SK-N-SH treated with all-trans-retinoic acid at 6 μM for 48 hours (cell line): ENCODE results near the gene GSAP.

Source experiments
- ATAC-seq: fragments of 200-7000 bp; cut with Tn5 transposase; 3 replicates; pipeline ENCODE4 v1.9.1; 2020; ENCODE audit warnings: mild to moderate bottlenecking, moderate library complexity
- ARNTL ChIP-seq: fragments of 450-650 bp; formaldehyde crosslinking; IDR thresholded peaks from 2 replicates; pipeline ENCODE4 v1.5.0; 2020; ENCODE audit warnings: low read depth, mild to moderate bottlenecking, moderate library complexity, borderline replicate concordance
- BACH2 ChIP-seq: fragments of 250-450 bp; sonication (Bioruptor Pico); IDR thresholded peaks from 2 replicates; pipeline ENCODE4 v1.9.0; 2021; ENCODE audit warnings: mild to moderate bottlenecking, borderline replicate concordance
- CREB5 ChIP-seq: fragments of 250-450 bp; sonication (Bioruptor Pico); IDR thresholded peaks from 2 replicates; pipeline ENCODE4 v1.5.1; 2020; ENCODE audit warnings: low read depth, mild to moderate bottlenecking, moderate library complexity
- CSDC2 ChIP-seq: fragments of 250-450 bp; sonication (Bioruptor Pico); IDR thresholded peaks from 2 replicates; pipeline ENCODE4 v1.5.0; 2020; ENCODE audit warnings: mild to moderate bottlenecking, moderate library complexity
- CSRNP3 ChIP-seq: fragments of 250-450 bp; sonication (Bioruptor Pico); IDR thresholded peaks from 2 replicates; pipeline ENCODE4 v1.5.1; 2021; ENCODE audit warnings: mild to moderate bottlenecking, moderate library complexity
- ESRRG ChIP-seq: fragments of 250-450 bp; sonication (Bioruptor Pico); IDR thresholded peaks from 2 replicates; pipeline ENCODE4 v1.6.1; 2021; ENCODE audit warnings: mild to moderate bottlenecking
- GLIS3 ChIP-seq: fragments of 250-450 bp; sonication (Bioruptor Pico); IDR thresholded peaks from 2 replicates; pipeline ENCODE4 v1.5.0; 2020; ENCODE audit warnings: mild to moderate bottlenecking, moderate library complexity
- ISL1 ChIP-seq: fragments of 250-450 bp; sonication (Bioruptor Pico); IDR thresholded peaks from 2 replicates; pipeline ENCODE4 v2.1.2; 2022; ENCODE audit warnings: mild to moderate bottlenecking, moderate library complexity
- OSR1 ChIP-seq: fragments of 250-450 bp; sonication (Bioruptor Pico); IDR thresholded peaks from 2 replicates; pipeline ENCODE4 v1.8.0; 2022; ENCODE audit warnings: moderate library complexity, mild to moderate bottlenecking, inconsistent platforms
- RARB ChIP-seq: fragments of 250-450 bp; sonication (Bioruptor Pico); IDR thresholded peaks from 2 replicates; pipeline ENCODE4 v1.8.0; 2021; ENCODE audit warnings: mild to moderate bottlenecking, moderate library complexity
- TCF4 ChIP-seq: fragments of 250-450 bp; sonication (Bioruptor Pico); IDR thresholded peaks from 2 replicates; pipeline ENCODE4 v1.8.0; 2021; ENCODE audit warnings: mild to moderate bottlenecking, moderate library complexity, borderline replicate concordance
- TOX ChIP-seq: fragments of 250-450 bp; sonication (Bioruptor Pico); IDR thresholded peaks from 2 replicates; pipeline ENCODE4 v1.8.0; 2021; ENCODE audit warnings: mild to moderate bottlenecking, moderate library complexity, borderline replicate concordance
- TSHZ2 ChIP-seq: fragments of 250-450 bp; sonication (Bioruptor Pico); IDR thresholded peaks from 2 replicates; pipeline ENCODE4 v1.5.0; 2020; ENCODE audit warnings: mild to moderate bottlenecking, moderate library complexity
- ZC3H10 ChIP-seq: fragments of 250-450 bp; sonication (Bioruptor Pico); IDR thresholded peaks from 2 replicates; pipeline ENCODE4 v1.5.1; 2021; ENCODE audit warnings: mild to moderate bottlenecking, moderate library complexity
- ZFP30 ChIP-seq: fragments of 450-650 bp; formaldehyde crosslinking; IDR thresholded peaks from 2 replicates; pipeline ENCODE4 v1.5.0; 2022; ENCODE audit warnings: mild to moderate bottlenecking, moderate library complexity
- ZNF565 ChIP-seq: fragments of 450-650 bp; formaldehyde crosslinking; conservative IDR thresholded peaks from 2 replicates; pipeline ENCODE4 v1.5.0; 2020; ENCODE audit warnings: low read depth, mild to moderate bottlenecking, moderate library complexity
- ZNF70 ChIP-seq: fragments of 450-650 bp; formaldehyde crosslinking; IDR thresholded peaks from 2 replicates; pipeline ENCODE4 v1.5.0; 2020; ENCODE audit warnings: mild to moderate bottlenecking, moderate library complexity
- TF ChIP-seq, protein P1 (sequence below): fragments of 250-450 bp; sonication (Bioruptor Pico); IDR thresholded peaks from 2 replicates; pipeline ENCODE4 v1.8.0; 2021; ENCODE audit warnings: low read depth, mild to moderate bottlenecking, moderate library complexity, borderline replicate concordance
- TF ChIP-seq, protein P2 (sequence below): fragments of 250-450 bp; sonication (Bioruptor Pico); IDR thresholded peaks from 2 replicates; pipeline ENCODE4 v1.8.0; 2020; ENCODE audit warnings: mild to moderate bottlenecking, moderate library complexity, borderline replicate concordance

Gene GSAP

DNA sequence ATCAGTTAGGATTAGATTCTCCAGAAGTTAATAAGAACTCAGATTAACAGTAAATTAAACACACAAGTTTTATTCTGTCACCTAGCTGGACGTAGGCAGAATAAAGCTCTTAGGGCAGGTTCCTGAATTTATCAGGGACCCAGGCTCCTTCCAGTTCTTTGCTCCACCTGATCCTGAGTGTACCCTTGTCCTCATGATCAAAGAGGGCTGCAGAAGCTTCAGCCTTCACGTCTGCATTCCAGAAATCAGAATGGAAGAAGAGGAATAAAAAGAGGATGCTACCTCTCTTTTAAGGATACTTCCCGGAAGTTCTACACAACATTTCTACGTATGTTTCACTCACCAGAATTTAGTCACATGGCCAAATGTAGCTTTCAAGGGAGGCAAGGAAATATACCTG, 1.7 kb upstream of the GSAP start:
- no peak for ATAC-seq
- TF ChIP-seq ZNF70 (CRISPR knock-in tag) (no peak), ARNTL (CRISPR knock-in tag) (no peak), GLIS3 (no peak), OSR1 (CRISPR knock-in tag) (no peak), ESRRG (CRISPR knock-in tag) (no peak), BACH2 (CRISPR knock-in tag) (no peak)

DNA sequence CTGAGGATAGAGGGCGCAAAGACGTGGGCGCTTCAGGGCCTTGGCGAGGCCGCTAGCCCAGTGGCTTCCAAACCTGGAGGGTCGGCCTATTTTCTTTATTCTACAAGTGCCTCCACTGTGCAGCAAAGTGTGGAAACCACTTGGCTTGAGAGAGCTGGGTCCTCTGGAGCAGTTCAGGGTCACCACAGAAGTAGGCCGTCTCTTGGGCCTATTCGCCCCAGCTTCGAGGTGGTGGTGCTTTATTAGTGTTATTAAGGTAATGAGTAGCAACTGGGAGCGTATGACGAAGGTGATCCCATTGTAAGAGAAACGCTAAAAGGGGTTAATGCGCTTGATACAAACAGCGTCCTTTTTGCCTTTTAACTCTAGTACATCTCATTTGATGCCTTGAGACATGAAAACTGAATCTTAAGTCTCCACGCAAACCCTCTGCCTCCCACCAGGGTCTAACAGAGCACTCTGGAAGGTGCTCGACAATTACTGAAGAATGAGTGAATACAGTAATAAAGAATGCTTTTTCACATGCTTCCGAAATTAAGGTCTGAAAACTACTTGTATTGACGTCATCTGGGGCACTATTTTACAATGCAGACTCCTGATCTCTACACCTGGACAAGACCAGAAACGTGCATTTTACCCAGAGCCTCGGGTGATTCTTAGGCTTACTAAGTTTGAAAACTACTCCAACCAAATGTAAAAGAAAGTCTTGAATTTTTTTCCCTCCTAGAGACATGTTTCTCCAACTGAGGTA, 647 bp upstream of the GSAP start:
- ATAC-seq, result no peak
- TF ChIP-seq TCF4 (no peak), ZFP30 (no peak), CSDC2 (CRISPR knock-in tag) (0 out of 2 replicates have a peak, but pooled peaks have one; percentile 78), CREB5 (CRISPR knock-in tag) (no peak), ZC3H10 (CRISPR knock-in tag) (no peak), ARNTL (CRISPR knock-in tag) (no peak), OSR1 (CRISPR knock-in tag) (no peak)

DNA sequence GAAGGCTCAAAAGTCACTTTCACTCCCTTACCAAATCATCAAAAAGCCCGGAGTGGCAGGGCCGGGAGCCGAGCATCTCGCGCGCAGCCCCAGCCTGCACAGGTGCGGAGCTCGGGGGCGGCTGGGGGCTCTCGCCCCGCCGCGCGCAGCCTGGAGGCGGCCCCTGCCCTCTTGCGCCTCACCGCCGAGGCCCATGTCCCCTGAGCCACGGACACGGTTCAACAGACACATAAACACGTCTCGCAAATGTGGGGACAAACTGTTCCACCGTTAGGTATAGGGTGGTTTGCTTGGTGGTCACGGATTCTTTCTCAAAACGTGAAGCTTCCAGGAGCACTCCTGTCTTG, 700 bp downstream of the GSAP start:
- ATAC-seq, result peak; percentile 40
- no peak for TF ChIP-seq CSRNP3
- TF ChIP-seq, protein P1, sequence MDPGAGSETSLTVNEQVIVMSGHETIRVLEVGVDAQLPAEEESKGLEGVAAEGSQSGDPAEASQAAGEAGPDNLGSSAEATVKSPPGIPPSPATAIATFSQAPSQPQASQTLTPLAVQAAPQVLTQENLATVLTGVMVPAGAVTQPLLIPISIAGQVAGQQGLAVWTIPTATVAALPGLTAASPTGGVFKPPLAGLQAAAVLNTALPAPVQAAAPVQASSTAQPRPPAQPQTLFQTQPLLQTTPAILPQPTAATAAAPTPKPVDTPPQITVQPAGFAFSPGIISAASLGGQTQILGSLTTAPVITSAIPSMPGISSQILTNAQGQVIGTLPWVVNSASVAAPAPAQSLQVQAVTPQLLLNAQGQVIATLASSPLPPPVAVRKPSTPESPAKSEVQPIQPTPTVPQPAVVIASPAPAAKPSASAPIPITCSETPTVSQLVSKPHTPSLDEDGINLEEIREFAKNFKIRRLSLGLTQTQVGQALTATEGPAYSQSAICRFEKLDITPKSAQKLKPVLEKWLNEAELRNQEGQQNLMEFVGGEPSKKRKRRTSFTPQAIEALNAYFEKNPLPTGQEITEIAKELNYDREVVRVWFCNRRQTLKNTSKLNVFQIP (CRISPR knock-in tag), result no peak
- no peak for TF ChIP-seq TOX (CRISPR knock-in tag)
- no peak for TF ChIP-seq ISL1 (CRISPR knock-in tag)
- TF ChIP-seq ESRRG (CRISPR knock-in tag), result no peak
- no peak for TF ChIP-seq TSHZ2
- TF ChIP-seq GLIS3, result no peak

DNA sequence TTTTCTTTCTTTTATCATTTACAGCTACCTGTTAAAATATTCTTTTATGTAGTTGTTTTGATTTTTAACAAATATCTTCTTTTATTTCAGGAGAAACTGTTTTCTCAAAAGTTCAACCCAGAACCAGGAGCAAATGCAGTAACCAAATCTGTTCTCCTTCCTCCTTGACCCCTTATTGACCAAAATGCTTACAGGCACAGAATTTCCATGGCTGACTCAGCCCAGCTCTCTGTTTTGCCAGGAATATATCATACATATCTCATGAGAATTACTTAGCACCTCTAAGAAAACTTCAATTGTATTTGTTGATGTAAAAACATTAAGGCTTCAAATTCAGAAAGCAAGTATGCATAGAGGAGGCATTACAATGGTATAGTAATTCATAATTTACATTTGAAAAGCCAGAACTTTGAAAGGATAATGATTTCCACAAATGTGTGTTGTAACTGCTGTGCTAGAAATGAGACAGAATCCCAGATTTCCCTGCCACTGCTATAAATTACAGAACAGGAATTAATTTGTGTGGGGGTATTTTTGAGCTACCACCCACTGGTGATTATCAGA, 2.2 kb downstream of the GSAP start:
- ATAC-seq, result no peak
- no peak for TF ChIP-seq ESRRG (CRISPR knock-in tag)
- no peak for TF ChIP-seq CSDC2 (CRISPR knock-in tag)
- TF ChIP-seq ZNF565 (CRISPR knock-in tag), result no peak
- no peak for TF ChIP-seq ARNTL (CRISPR knock-in tag)
- no peak for TF ChIP-seq TOX (CRISPR knock-in tag)
- TF ChIP-seq CREB5 (CRISPR knock-in tag), result no peak
- TF ChIP-seq, protein P2, sequence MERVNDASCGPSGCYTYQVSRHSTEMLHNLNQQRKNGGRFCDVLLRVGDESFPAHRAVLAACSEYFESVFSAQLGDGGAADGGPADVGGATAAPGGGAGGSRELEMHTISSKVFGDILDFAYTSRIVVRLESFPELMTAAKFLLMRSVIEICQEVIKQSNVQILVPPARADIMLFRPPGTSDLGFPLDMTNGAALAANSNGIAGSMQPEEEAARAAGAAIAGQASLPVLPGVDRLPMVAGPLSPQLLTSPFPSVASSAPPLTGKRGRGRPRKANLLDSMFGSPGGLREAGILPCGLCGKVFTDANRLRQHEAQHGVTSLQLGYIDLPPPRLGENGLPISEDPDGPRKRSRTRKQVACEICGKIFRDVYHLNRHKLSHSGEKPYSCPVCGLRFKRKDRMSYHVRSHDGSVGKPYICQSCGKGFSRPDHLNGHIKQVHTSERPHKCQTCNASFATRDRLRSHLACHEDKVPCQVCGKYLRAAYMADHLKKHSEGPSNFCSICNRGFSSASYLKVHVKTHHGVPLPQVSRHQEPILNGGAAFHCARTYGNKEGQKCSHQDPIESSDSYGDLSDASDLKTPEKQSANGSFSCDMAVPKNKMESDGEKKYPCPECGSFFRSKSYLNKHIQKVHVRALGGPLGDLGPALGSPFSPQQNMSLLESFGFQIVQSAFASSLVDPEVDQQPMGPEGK (CRISPR knock-in tag), result no peak
- no peak for TF ChIP-seq RARB (CRISPR knock-in tag)
- no peak for TF ChIP-seq TSHZ2
- TF ChIP-seq GLIS3, result no peak
- TF ChIP-seq CSRNP3, result no peak
